Hepatocyte (in vitro differentiated cells): ENCODE data around the gene DLL1.

Experiments used
- EZH2phosphoT487 ChIP-seq: fragments of 200-600 bp; sonication (generic); IDR thresholded peaks from one replicate; pipeline ENCODE4 v1.6.1; 2018; ENCODE audit warnings: antibody characterized with exemption, mild to moderate bottlenecking, low read depth, moderate library complexity; ENCODE audit not compliant: unreplicated experiment, severe bottlenecking
- TF ChIP-seq, protein P1 (sequence below): fragments of 200-600 bp; sonication (generic); IDR thresholded peaks from 2 replicates; pipeline ENCODE4 v1.5.1; 2016; ENCODE audit warnings: antibody characterized with exemption, mild to moderate bottlenecking; ENCODE audit not compliant: poor library complexity

DNA sequence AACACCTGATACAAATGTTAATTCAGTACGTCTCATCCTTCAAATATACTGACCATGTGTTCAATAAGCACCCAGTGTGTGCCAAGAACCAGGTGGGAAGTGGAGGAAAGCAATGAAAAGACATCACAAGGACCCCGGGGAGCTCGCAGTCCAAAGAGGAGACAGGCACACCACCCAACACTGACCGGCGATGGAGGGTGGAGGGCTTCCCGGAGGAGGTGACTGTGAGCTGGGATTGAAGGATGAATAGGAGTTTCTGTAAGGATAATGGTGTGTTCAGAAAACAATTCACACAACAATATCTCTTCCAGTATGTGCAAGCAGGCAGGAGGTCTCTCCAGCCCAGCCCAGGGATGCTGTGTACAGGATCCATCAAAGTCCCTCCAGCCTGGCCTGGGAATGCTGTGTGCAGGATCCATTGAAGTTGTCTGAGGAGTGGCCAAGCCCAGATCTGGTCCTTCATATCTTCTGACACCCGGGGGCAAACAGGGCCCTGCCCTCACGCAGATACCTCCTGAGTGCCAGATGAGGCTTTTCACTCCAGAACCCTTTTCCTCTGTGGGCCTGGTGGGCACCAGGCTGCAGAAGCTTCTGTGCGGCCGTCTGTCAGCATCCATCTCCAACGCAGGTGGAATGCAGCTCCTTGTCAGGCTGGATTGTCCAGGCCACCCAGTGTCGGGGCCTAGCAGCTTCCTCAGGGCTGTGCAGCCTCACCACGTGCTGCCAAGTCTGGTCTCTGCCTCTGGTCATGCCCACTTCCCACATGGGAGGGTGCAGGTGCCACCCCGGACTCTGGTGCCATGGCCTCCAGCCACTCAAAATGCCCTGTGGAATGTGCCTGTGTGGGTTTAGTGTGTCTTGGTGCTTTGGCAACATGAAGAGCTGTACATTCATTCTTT, 36.3 kb downstream of the DLL1 start:
- TF ChIP-seq, protein P1, sequence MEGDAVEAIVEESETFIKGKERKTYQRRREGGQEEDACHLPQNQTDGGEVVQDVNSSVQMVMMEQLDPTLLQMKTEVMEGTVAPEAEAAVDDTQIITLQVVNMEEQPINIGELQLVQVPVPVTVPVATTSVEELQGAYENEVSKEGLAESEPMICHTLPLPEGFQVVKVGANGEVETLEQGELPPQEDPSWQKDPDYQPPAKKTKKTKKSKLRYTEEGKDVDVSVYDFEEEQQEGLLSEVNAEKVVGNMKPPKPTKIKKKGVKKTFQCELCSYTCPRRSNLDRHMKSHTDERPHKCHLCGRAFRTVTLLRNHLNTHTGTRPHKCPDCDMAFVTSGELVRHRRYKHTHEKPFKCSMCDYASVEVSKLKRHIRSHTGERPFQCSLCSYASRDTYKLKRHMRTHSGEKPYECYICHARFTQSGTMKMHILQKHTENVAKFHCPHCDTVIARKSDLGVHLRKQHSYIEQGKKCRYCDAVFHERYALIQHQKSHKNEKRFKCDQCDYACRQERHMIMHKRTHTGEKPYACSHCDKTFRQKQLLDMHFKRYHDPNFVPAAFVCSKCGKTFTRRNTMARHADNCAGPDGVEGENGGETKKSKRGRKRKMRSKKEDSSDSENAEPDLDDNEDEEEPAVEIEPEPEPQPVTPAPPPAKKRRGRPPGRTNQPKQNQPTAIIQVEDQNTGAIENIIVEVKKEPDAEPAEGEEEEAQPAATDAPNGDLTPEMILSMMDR, result no peak
- TF ChIP-seq EZH2phosphoT487, result no peak
